Sigmoid colon (tissue), 7 donors: ENCODE results near the gene EFCAB8. TPM values are rescaled to one million over a fixed set of nuclear protein-coding genes. Genes with fewer than 3 reads are reported as not detected.

Experiments
- DNase-seq: peaks from one replicate; pipeline ENCODE4 v3.0.0-alpha.2; 2019
- H3K27ac ChIP-seq, 4 donors: fragments of 200-600 bp; sonication (generic); one replicate each; pipeline ENCODE4 v1.5.1; 2016 to 2019; ENCODE audit warnings: mild to moderate bottlenecking in 1 of 4
- H3K27me3 ChIP-seq, 3 donors: fragments of 200-600 bp; sonication (generic); one replicate each; pipeline ENCODE4 v1.5.1; 2019; ENCODE audit warnings: mild to moderate bottlenecking in 1 of 3
- H3K36me3 ChIP-seq, 4 donors: fragments of 200-600 bp; sonication (generic); one replicate each; pipeline ENCODE4 v1.5.1; 2016 to 2019
- H3K4me1 ChIP-seq, 4 donors: fragments of 200-600 bp; sonication (generic); one replicate each; pipeline ENCODE4 v1.5.1; 2017 to 2019
- H3K4me3 ChIP-seq, 4 donors: fragments of 200-600 bp; sonication (generic); one replicate each; pipeline ENCODE4 v1.5.1; 2017 to 2019; ENCODE audit warnings: mild to moderate bottlenecking in 2 of 4, moderate library complexity in 1 of 4
- H3K9me3 ChIP-seq, 4 donors: fragments of 200-600 bp in 3 of 4; sonication (generic) in 3 of 4; one replicate each; pipeline versions ENCODE4 v1.5.1 to v1.6.1; 2013 to 2019
- CTCF ChIP-seq, 4 experiments: fragments of 450-650 bp in 3 of 4; fragments of 200-600 bp in 1 of 4; IDR thresholded peaks; one replicate each; pipeline ENCODE4 v1.5.1; 2016 to 2019; ENCODE audit warnings: antibody characterized with exemption in 4 of 4, mild to moderate bottlenecking in 3 of 4, moderate library complexity in 2 of 4
- EP300 ChIP-seq, 4 donors: sonication (generic); formaldehyde crosslinking; IDR thresholded peaks; one replicate each; pipeline ENCODE4 v1.6.1; 2017; ENCODE audit warnings: antibody characterized with exemption in 4 of 4
- POLR2A ChIP-seq, 2 donors: fragments of 450-650 bp; IDR thresholded peaks; one replicate each; pipeline ENCODE4 v1.6.1; 2016; ENCODE audit warnings: antibody characterized with exemption in 2 of 2, mild to moderate bottlenecking in 2 of 2, moderate library complexity in 2 of 2
- POLR2AphosphoS5 ChIP-seq, 4 donors: sonication (generic); formaldehyde crosslinking; IDR thresholded peaks; one replicate each; pipeline ENCODE4 v1.6.1; 2017; ENCODE audit warnings: antibody characterized with exemption in 4 of 4
- WGBS, 2 donors: extraction: QIAGEN DNeasy Blood & Tissue Kit; methylation state at CpG; one replicate each; pipeline ENCODE4 v1.1.7; 2013; 5-methylcytosine and 5-hydroxymethylcytosine counted together
- intact Hi-C: fragments of 100-400 bp; cut with DNase I; formaldehyde crosslinking; loops from one replicate; pipeline ENCODE4 v1.15.1; 2023
- polyA plus RNA-seq, 3 donors: library from polyadenylated mRNA; stranded (reverse); fragments of 200-250 nt; gene quantifications; one replicate each; pipeline ENCODE4 v1.2.3, GENCODE V29; 2013
- total RNA-seq, 4 donors: library from RNA; depleted of rRNA; stranded (reverse); fragments of >200 nt; gene quantifications; one replicate each; pipeline ENCODE4 v1.1.0, GENCODE V29; 2016
- donor health status: healthy with polysubstance abuse.
- donor health status: Bipolar disorder and iron deficiency.
- donor health status: healthy.

EFCAB8 gene
- total and polyA plus RNA-seq, 7 donors: 0.06 to 0.83 (median 0.60) TPM; not detected in 3

GRCh38 chr20:32990426-32990825 is 131.7 kb downstream of the EFCAB8 start:
- Histone ChIP-seq H3K9me3 (peaks cover 0 to 5% (median 0%) of the 10 kb centered on the region in 4 donors), H3K27ac (no peak overlapping the region), H3K27me3 (no peaks in the 10 kb centered on the region), H3K36me3 (no peaks in the 10 kb centered on the region), H3K4me1 (no peaks in the 10 kb centered on the region), H3K4me3 (no peak overlapping the region)
- WGBS, 2 donors: 66 to 72% methylated on average over 3 of the region's 3 CpGs
- TF ChIP-seq POLR2AphosphoS5 (IDR thresholded peaks at IDR 0.05) (no peak), CTCF (IDR thresholded peaks at IDR 0.05) (no peak), POLR2A (IDR thresholded peaks at IDR 0.05) (no peak), EP300 (IDR thresholded peaks at IDR 0.05) (no peak)
- intact Hi-C loops: no loop called here
- DNase-seq: no peak

GRCh38 chr20:32991383-32991782 is 132.7 kb downstream of the EFCAB8 start:
- TF ChIP-seq EP300 (IDR thresholded peaks at IDR 0.05): no peak
- no peak for TF ChIP-seq POLR2A (IDR thresholded peaks at IDR 0.05)
- TF ChIP-seq POLR2AphosphoS5 (IDR thresholded peaks at IDR 0.05): no peak
- TF ChIP-seq CTCF (IDR thresholded peaks at IDR 0.05): no peak
- WGBS, 2 donors: 51% methylated on average over 3 of the region's 3 CpGs
- no peaks in the 10 kb centered on the region for H3K4me1 ChIP-seq
- H3K27ac ChIP-seq: no peak overlapping the region
- H3K9me3 ChIP-seq: peaks cover 0 to 6% (median 0%) of the 10 kb centered on the region in 4 donors
- H3K36me3 ChIP-seq: no peaks in the 10 kb centered on the region
- intact Hi-C loops: no loop called here
- peaks cover 0 to 4% (median 0%) of the 10 kb centered on the region in 3 donors for H3K27me3 ChIP-seq
- H3K4me3 ChIP-seq: no peak overlapping the region
- no peak for DNase-seq

GRCh38 chr20:32991792-32992641 is 133.3 kb downstream of the EFCAB8 start:
- Histone ChIP-seq H3K4me1 (no peaks in the 10 kb centered on the region), H3K36me3 (no peaks in the 10 kb centered on the region), H3K4me3 (no peak overlapping the region), H3K27ac (no peak overlapping the region), H3K27me3 (peaks cover 0 to 4% (median 0%) of the 10 kb centered on the region in 3 donors), H3K9me3 (peaks cover 0 to 6% (median 0%) of the 10 kb centered on the region in 4 donors)
- intact Hi-C loops: no loop called here
- TF ChIP-seq CTCF (IDR thresholded peaks at IDR 0.05) (no peak), EP300 (IDR thresholded peaks at IDR 0.05) (no peak), POLR2AphosphoS5 (IDR thresholded peaks at IDR 0.05) (no peak), POLR2A (IDR thresholded peaks at IDR 0.05) (no peak)
- DNase-seq: no peak
- 73 to 78% methylated on average over 8 of the region's 8 CpGs for WGBS, 2 donors

- no peak overlapping the region for H3K27ac ChIP-seq
- 72 to 76% methylated on average over 8 of the region's 8 CpGs for WGBS, 2 donors
- no peaks in the 10 kb centered on the region for H3K4me1 ChIP-seq
- no peaks in the 10 kb centered on the region for H3K36me3 ChIP-seq
- H3K9me3 ChIP-seq: peaks cover 0 to 6% (median 0%) of the 10 kb centered on the region in 4 donors
- TF ChIP-seq EP300 (IDR thresholded peaks at IDR 0.05) (no peak), POLR2A (IDR thresholded peaks at IDR 0.05) (no peak), CTCF (IDR thresholded peaks at IDR 0.05) (no peak), POLR2AphosphoS5 (IDR thresholded peaks at IDR 0.05) (no peak)
- no peak overlapping the region for H3K4me3 ChIP-seq
- DNase-seq: no peak
- intact Hi-C loops: no loop called here
- H3K27me3 ChIP-seq: peaks cover 0 to 4% (median 0%) of the 10 kb centered on the region in 3 donors
Measured at GRCh38 chr20:32993496-32994050, 134.8 kb downstream of the EFCAB8 start.
